HG02759 (cell line): ENCODE measurements around the gene TMEM86A.

Source experiments
- ATAC-seq: cut with Tn5 transposase; IDR thresholded peaks from one replicate; pipeline ENCODE4 v1.9.1; 2021; ENCODE audit warnings: mild to moderate bottlenecking, moderate library complexity; ENCODE audit not compliant: unreplicated experiment

The TMEM86A gene

GRCh38 chr11:18754308-18754707, 55.7 kb downstream of the TMEM86A start:
- no peak for ATAC-seq
